Fibroblast of peridontal ligament (primary cell): ENCODE data around the gene THAP6.
"Not testable (repeated sequence)": the region's sequence is repeated elsewhere in the genome, so short reads cannot be mapped to it uniquely, and the experiment has no call there.

Experiments used
- DNase-seq: peaks from one replicate; pipeline ENCODE4 v3.0.0-alpha.2; 2010; ENCODE audit errors: extremely low read depth

THAP6 gene, protein sequence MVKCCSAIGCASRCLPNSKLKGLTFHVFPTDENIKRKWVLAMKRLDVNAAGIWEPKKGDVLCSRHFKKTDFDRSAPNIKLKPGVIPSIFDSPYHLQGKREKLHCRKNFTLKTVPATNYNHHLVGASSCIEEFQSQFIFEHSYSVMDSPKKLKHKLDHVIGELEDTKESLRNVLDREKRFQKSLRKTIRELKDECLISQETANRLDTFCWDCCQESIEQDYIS

DNA sequence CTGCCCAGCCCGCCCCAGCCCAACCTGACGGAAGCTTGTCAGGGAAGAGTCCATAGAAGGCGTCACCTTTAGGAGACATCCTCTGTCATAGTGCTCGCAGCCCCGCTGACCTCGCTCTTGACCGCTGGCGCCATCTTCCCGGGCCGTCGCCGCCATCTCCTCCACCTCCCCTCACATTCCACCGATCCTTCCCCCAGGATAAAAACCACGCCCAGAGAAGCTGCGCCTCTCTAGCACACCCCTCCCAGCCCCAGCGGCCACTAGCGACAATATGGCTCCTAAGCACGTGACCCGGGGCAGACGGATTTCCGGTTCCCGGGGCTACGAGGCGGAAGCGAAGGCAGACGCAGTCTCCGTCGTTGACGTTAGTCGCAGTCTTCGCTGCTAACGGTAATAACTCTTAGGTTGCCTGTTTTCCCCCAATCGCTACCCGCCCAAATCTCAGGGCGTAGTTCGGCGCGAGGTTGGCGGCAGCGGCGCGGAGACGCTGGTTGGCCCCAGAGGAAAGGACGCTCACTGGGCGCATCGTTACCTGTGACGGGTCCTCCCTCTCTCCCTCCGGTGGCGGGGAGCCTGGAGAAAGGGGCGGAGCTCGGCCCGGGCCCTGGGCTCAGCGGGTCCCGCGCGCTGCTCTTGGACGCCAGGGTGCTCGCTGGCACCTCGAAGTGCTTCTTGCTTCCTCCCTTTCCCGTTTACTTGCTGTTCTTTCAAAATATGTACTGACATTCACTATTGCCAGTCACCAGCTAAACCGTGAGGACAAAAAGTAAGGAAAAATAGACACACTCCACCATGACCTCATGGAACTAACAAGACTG, at the start of gene THAP6, which contains the start of gene RCHY1:
Gene THAP6 (plus strand): TSS at position 343 of the 818 bp plus-strand sequence. CDS start 980 bp downstream, outside the sequence.
Gene RCHY1 (minus strand): TSS at position 273 of the 818 bp plus-strand sequence. CDS start 117 bp downstream, at position 156.
- peak; percentile 94 for DNase-seq

DNA sequence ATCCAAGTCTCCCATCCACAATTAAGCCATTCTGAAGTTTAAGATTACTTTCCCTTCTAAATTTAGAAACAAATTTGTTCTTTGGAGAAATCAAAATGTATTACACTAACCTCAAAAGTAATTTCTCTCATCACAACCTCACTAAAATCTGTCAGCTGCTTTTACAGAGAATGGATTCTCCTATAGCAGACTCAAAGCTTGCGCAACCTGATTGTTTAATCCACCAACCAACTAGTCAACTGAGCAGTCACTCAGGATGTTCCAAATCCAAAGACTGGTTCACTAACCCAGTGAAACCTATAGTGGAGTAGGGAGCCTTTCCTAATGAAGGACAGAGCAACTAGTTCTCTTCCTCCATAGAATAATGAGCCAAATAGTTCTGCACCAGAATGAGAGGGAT, 44.4 kb upstream of the THAP6 start:
- DNase-seq, result no peak

DNA sequence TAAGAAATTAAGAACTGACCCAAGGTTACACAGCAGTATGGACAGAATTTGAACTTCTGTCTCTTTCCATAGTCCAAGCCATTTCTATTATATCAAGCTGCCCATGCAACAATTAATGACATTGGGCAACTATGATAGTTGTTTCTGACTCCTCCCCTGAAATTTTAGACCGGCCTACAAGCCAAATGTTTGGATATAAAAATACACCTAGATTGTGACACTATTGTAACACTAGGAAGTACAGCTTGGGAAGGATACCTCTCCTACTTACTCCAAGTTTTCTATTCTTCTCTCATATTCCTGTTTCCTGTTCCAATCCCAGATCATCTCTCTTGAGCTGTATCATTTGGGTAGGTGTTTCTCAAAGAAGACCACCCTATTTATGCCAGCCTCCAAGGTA, 43.5 kb upstream of the THAP6 start:
- DNase-seq, result no peak

DNA sequence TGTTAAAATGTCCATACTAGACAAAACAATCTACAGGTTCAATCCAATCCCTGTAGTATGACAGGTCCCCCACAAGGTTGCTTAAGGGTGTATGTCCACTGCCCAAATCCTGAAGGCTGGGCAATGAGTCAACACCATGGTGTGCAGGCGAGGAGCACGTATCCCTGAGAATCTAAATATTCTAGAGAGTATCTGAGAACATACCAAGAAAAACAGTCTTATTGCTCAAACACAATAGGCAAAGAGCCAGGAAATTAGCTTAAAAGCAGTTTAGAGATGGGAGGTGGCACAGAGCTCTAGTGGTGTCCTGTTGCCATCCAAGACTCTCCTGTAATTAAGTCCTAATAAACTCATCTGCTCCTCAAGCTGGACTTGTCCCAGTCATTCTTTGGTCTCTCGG, 37.1 kb upstream of the THAP6 start:
- no peak for DNase-seq

DNA sequence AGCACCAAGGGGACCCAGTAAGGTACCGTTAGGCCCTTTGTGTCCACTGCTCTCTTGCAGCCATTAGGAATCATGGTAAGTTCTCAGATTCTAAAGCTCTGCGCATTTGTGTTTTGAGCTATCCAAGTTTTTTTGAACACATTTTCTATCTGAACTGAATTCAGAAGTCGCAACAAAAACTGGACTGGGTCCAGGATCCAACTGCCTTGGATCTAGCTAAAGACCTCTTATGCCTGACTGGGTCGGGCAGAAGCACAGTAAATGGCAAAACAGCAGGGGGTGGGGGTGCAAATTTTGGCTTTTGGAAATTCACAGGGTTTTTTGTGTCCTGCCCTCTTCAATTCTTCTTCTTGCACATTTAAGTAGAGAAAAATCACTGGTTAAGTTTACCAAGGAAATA, 30.1 kb upstream of the THAP6 start:
- DNase-seq, result no peak

DNA sequence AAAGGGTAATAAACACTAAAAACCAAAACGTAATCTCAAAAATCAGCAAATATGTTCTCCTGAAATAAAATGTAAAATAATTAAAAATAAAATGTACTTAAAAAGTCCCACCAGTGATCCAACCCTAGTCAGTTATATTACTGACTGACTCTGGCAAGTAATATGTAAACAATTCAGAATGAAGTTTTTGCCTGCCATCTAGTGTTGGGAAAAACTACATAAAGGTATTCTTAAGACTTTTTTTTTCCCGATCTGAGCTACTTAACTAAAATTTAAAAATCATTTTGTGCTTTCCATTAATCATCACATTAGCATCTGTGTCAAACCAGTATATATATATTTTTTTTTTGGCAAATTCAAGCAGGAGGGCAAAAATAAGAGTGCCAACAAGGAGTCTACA, 24.1 kb upstream of the THAP6 start:
- peak; percentile 77 for DNase-seq

DNA sequence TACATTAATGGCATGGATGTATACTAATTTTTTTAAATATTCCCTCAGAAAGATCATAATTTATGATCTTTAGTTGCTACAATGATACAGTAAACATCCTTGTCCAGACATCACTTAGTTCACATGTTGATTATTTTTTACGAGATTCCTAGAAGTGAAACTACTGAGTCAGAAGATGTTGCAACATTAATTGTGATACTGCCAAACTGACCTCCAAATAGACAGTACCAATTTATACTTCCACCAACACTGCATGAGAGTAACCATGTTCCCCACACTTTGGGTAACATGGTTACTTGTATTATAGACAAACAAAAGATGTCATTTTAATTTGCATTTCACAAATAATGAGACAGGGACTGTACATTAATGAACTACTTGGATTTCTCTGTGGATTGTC, 19.7 kb upstream of the THAP6 start:
- DNase-seq, result peak; percentile 93

DNA sequence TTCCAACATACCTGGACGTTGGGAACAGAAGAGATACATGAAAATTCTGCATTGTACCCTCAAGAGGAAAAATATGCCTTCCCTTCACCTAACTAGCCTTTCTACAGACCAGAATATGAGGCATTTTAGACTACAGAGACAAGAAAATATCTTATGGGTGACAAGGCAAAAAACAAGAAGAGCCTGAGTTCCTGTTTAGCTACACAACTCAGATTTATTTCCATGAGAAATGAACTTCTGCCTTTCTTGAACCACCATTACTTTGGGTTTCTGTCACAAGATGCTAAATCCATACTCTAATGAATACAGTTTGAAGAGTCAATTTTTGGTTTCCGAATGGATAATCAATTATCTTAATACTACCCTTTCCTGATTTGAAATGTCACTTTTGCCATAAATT, 18.8 kb upstream of the THAP6 start:
- no peak for DNase-seq

DNA sequence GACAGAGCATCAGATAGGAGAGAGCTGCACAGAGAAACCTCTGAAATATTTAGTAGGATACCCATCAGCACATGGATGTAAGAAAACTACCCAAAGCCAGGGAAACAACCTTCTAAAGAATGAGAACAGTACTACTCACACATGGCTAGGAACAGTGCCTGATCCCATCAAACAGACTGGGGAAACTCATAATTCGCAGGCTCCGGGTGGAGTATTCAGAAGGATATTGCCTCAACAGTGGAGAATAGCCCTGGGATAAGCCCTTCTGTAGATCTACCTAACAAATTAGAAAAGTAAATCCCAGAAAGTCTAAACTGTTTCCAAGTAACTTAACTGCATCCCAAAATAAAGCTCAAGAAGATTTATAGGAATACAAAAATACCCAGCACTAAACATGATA, 17.9 kb upstream of the THAP6 start:
- DNase-seq, result no peak

DNA sequence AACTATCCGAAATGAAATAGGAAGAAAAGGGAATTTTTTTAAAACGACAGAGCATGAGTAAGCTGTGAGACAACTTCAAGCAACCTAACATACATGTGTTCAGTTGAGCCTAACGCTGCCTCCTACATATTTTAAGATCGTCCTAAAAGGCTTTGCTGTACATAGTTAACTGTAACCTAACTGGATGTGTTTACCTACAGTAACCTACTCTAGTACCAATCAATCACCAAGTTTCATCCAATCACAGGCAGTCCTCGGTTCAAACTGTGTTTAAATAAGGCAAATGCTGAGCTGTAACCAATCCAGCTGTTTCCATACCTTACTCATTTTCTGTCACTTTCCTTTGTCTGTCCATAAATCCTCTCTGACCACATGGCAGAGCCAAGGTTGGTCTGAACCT, 17.1 kb upstream of the THAP6 start:
- peak; percentile 57 for DNase-seq

DNA sequence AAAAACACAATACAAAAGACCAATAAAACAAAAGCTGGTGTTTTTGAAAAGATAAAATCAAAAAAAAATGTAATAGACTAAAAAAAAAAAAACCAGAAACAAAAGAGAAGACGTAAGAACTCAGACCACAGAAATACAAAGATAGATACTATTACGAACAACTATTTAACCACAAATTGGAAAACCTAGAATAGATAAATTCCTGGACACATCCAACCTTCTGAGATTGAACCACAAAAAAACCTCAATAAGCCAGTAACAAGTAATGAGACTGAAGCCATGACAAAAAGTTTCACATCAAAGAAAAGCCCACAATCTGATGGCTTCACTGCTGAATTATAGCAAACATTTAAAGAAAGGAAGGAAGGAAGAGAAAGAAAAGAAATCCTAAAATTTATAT, 16.2 kb upstream of the THAP6 start:
- DNase-seq, result peak; percentile 13

DNA sequence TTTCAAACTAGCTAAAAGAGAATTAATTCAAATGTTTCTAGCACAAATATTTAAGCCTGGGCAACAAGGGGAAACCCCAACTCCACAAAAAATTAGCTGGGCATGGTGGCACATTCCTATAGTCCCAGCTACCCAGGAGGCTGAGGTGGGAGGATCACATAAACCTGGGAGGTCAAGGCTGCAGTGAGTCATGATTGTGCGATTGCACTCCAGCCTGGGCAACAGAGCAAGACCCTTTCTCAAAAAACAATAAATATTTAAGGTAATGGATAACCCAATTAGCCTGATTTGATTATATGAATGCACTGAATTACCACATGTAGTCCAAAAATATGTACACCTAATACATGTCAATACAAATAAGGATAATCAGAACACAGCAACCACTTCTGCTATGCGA, 14.4 kb upstream of the THAP6 start:
- no peak for DNase-seq

DNA sequence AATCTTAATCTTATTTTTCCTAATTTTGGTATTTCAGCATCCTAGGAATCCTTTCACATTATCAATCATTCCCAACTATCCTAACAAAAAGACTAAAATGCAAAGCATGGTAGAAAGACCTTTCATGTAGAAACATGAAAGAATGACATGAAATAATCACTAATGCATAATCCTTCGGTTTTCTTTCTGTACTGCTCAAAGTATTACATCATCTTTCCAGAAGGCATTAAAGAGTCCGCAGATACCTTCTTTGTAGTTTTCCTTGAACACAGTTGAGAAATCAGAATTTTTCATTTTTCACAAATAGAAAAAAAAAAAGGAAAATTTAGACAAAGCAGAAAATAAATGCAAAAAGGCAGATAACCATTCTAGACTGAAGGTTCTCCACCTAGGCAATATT, 11.6 kb upstream of the THAP6 start:
- no peak for DNase-seq

DNA sequence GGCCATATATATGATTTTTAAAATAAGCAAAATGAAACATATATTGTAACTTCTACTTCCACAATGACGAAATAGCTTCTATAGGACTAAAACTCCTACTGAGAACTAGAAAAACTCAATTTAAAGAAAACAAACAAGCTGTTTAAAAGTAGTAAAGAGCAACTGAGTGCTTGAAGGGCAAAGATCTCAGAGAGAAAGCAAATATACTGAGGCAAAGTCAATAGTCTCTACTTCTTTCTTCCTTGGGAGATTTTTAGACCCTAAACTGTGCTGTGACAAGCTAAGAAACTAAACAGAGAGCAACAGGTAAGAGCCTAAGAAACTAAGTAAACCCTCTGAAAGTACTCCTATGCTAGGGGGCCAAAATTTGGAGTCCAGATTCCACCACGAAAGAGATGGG, 8.6 kb upstream of the THAP6 start:
- no peak for DNase-seq

DNA sequence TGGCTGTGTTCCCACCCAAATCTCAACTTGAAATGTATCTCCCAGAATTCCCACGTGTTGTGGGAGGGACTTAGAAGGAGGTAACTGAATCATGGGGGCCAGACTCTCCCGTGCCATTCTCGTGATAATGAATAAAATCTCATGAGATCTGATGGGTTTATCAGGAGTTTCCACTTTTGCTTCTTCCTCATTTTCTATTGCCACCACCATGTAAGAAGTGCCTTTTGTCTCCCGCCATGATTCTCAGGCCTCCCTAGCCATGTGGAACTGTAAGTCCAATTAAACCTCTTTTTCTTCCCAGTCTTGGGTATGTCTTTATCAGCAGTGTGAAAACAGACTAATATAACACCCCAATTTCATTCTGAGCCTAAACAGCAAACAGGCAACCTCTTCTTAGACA, 4.7 kb upstream of the THAP6 start:
- not testable (repeated sequence) for DNase-seq

DNA sequence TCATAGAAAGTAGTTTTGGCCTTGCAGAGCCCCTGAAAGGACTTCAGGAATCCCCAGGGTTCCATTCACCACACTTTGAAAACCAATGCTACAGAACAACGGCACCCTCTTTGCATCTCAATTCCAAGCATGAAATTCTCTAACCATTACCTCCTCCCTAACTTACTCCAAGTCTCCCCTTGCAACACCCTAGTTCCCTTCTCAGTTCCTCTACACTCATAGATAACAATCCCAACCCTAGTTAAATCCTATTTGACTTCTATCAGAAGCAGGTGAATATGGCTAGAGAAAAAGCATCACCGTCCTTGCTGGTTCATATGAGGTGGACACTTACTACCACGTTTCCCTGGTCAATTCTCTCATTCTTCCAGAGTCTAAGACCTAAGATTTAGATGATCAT, 2.4 kb upstream of the THAP6 start:
- DNase-seq, result no peak

DNA sequence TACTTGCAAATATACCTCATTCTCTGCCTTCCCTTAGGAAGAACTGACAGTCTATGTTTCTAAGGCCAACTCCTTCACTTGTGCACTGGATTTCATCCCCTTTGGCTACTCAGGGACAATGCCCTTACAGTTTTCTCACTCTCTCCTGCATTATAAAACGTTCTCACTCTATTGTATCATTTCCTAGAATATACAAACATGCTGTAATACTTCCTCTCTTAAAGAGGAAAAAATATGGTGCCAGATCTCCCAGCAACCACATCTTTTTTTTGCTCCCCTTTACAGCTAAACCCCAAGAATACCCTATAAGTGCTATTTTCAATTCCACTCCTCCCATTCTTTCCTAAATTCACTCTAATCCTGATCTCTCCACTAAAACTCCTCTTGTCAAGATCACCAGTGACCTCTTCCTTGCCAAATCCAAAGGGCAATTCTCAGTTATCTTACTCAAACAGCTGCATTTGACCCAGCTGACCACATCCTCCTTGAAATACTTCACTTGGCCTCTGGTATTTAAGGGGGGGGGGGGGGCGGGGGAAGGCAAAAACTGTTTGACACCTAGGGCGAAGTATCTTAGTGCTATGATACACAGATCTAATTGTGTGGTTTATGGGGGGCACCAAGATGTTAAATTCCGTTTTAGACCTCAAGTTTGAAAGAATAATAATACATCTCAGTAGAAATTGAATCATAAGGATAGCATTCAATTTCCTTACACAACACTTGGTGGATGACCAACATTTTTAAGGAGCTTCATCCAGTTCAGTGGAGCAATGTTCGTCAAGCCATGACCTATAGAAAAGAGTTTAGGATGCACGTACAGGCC, 1.7 kb upstream of the THAP6 start:
- peak; percentile 67 for DNase-seq

DNA sequence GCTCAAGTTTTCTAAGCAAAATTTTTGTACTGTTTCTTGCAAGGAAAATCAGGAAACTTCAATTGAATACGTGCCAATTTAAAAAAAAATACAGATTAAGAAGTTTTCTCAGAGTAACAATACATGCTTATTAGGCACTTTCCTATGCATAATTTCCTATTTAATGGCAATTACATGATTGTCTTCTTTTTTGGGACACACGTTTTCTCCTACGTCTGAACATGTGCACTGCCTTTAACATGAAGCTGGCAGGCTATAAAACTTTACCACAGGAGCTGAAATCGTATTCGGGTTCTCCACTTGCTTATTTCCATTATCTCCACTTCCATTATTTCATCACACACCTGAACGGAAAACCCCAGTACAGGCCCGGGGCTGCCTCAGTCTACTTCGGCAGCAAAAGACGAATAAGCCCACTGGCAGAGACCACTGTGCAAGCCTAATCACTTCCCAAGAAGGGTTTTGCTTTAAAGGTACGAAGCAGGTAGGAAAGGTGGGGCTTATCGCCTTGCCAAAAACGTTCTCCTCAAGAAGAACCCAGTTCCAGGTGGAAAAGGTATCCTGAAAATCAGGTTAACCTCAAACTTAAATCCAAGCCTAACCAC, 645 bp upstream of the THAP6 start:
- peak; percentile 31 for DNase-seq

DNA sequence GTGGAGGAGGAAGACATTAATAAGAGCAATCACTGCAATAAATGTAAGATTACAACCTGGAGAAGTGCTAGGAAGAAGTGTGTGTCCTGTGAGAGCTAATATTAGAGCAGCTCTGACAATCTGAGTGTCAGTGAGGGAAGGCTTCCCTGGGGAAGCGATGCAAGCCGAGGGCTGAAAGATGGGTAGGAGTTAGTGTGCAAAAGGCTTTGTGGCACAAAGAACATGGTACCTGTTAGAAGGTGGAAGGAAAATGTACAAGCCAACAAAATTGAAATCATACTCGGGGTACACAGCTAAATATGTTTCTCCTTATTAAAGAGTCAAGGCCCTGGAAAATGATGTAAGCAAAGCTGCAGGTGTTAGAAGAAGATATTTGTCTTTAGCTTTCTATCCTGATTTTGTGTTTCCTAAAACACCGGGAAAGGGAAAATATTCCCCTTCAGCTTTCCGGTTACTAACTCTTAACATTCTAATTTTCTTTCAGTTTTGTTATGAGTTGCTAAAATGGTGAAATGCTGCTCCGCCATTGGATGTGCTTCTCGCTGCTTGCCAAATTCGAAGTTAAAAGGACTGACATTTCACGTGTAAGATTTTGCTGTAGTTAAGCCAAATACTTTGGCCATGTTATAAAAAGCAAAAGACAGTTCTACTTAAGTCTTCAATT, 808 bp downstream of the THAP6 start:
- DNase-seq, result peak; percentile 25

DNA sequence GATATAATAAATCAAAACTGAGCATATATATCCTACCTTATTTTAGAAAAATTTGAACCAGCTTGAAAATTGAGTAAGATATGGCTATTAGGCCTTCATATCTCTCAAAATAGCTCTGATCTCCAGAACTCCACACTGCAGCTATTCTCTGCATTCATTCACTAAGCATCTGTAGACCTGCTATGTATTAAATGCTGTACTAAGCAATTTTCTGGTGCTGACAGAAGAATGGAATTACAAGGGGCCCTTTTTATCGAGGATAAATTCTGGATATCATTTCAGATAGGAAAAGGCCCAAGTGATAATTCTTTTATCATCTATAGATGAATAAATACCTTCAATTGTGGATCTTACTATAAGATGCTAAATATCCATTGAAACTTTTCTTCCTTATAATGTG, 1.9 kb downstream of the THAP6 start:
- DNase-seq, result no peak

DNA sequence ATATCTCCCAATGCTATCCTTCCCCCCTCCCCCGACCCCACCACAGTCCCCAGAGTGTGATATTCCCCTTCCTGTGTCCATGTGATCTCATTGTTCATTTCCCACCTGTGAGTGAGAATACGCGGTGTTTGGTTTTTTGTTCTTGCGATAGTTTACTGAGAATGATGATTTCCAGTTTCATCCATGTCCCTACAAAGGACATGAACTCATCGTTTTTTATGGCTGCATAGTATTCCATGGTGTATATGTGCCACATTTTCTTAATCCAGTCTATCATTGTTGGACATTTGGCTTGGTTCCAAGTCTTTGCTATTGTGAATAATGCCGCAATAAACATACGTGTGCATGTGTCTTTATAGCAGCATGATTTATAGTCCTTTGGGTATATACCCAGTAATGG, 5.2 kb downstream of the THAP6 start:
- not testable (repeated sequence) for DNase-seq

DNA sequence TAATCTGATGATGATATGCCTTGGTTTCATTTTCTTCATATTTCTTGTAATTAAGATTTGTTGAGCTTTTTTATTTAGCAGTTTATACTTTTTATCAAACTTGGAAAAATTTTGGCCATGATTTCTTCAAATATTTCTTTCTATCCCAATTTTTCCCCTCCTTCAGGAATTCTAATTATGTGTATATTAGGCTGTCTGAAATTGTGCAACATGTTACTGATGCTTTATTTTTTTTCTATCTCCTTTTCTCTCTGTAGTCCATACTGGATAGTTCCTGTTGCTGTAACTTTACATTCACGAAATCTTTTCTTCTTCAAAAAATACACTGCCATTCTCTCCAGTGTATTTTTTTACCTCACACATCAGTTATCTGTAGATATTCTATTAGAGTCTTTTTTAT, 10.8 kb downstream of the THAP6 start:
- no peak for DNase-seq
